Large intestine (tissue), 3 donors: ENCODE data around the gene TBC1D22A. TPM values are rescaled to one million over a fixed set of nuclear protein-coding genes. Genes with fewer than 3 reads are reported as not detected.

Source experiments
- DNase-seq, 2 donors: peaks; one replicate each; pipeline versions ENCODE4 v3.0.0 to v3.0.0-alpha.2; 2013
- H3K27ac ChIP-seq: one replicate; pipeline ENCODE4 v1.5.1; 2013; ENCODE audit warnings: low read length
- H3K27me3 ChIP-seq: 2 replicates; pipeline ENCODE4 v1.6.1; 2013; ENCODE audit warnings: low read length; ENCODE audit not compliant: control insufficient read depth, insufficient read depth
- H3K36me3 ChIP-seq: 2 replicates; pipeline ENCODE4 v1.6.1; 2013; ENCODE audit warnings: low read length; ENCODE audit not compliant: control insufficient read depth, insufficient read depth
- H3K4me1 ChIP-seq: one replicate; pipeline ENCODE4 v1.6.1; 2013; ENCODE audit warnings: low read length; ENCODE audit not compliant: control insufficient read depth, insufficient read depth
- H3K4me3 ChIP-seq: one replicate; pipeline ENCODE4 v1.5.1; 2013; ENCODE audit warnings: low read length
- H3K9me3 ChIP-seq: one replicate; pipeline ENCODE4 v1.6.1; 2013; ENCODE audit warnings: mild to moderate bottlenecking, low read depth, low read length, moderate library complexity; ENCODE audit not compliant: control insufficient read depth
- WGBS: methylation state at CpG from one replicate; pipeline ENCODE4 v1.1.5; 2013; ENCODE audit warnings: low lambda C conversion rate; ENCODE audit not compliant: insufficient coverage; 5-methylcytosine and 5-hydroxymethylcytosine counted together
- polyA plus RNA-seq: library from polyadenylated mRNA; unstranded; fragments of 120-200 nt; gene quantifications from one replicate; pipeline ENCODE4 v1.2.1, GENCODE V29; 2013

Gene TBC1D22A
- polyA plus RNA-seq, 1 donor, result 21.5 TPM

DNA sequence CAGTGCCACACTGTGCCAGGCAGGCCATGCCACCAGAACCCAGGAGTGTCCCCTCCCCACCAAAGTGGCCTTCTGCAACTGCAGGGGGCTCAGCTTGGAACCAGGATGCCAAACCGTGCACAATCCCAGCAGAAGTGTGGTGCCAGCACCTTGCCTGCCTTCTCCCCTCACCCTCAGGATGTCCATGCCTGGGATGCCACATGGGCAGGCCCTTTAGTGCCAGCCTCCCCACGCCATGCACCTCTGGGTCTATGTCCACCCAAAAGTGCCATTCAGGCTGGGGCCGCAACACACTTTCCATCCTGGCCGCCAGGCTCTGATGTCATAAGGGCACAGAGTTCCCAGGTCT, 8.7 kb upstream of the TBC1D22A start:
- no peaks in the 10 kb centered on the region for H3K27me3 ChIP-seq
- no peak for DNase-seq
- WGBS, result no CpG with 5 or more reads among the region's 4 CpGs
- no peaks in the 10 kb centered on the region for H3K36me3 ChIP-seq
- H3K4me1 ChIP-seq, result peaks cover 52% of the 10 kb centered on the region
- H3K4me3 ChIP-seq, result no peak overlapping the region
- H3K27ac ChIP-seq, result peak overlapping the region; percentile 70
- H3K9me3 ChIP-seq, result peaks cover 8% of the 10 kb centered on the region

DNA sequence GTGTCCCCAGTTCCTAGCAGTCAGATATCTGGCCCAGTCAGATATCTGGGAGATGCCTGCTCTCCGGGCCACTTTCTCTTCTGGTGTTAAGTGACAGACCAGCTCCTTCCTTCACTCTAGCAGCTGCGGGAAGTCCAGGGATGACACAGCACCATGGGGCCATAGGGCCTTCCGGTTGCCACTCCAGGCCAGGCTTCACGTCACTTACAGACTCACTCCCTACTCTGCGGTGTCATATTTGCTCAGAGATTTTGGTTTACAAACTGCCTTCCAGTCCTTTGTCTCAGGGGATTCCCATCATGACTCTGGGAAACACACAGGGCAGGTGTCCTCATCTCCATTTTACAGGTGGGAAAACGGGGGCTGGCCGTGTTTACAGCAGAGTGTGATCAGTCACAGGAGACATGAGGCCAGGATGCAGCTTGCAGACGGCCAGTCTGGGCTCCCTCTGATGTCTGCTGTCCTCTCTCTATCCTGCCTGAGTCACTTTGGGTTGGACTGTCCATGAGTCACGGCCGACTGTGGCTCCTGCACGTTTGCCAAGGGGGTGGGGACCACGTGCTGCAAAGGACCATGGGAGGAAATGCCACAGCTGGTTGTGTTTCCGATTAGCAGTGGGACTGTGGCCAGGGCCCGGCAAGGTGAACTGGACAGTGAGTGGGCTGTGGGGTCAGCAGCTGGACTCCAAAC, 8.2 kb upstream of the TBC1D22A start:
- peaks cover 50% of the 10 kb centered on the region for H3K4me1 ChIP-seq

DNA sequence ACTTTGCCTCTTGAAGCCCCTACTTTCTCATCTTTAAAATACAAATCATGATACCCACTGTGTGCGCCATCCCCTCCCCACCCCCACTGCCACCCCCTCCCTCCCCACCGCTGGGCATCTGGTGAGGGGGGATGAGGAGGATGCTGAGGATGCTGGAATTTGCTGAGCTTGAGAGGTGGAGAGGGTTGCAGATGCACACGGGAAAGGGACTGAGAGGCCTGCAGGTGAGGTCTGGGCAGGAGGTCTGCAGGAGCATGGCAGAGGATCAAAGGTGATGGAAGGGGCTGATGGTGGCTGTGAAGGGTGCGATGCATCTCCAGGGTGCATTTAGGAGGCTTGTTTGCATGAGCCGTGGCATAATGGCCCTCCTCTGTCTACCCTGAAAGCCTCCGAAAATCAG, 7.6 kb upstream of the TBC1D22A start:
- Histone ChIP-seq H3K27me3 (no peaks in the 10 kb centered on the region), H3K4me3 (no peak overlapping the region), H3K9me3 (peaks cover 8% of the 10 kb centered on the region), H3K36me3 (no peaks in the 10 kb centered on the region), H3K4me1 (peaks cover 49% of the 10 kb centered on the region), H3K27ac (no peak overlapping the region)
- DNase-seq, result no peak
- no CpG with 5 or more reads among the region's 6 CpGs for WGBS

More for the DNA sequence above, 8.2 kb upstream of the TBC1D22A start:
- Histone ChIP-seq H3K9me3 (peaks cover 8% of the 10 kb centered on the region), H3K4me3 (no peak overlapping the region), H3K27ac (peak overlapping the region; percentile 70), H3K36me3 (no peaks in the 10 kb centered on the region), H3K27me3 (no peaks in the 10 kb centered on the region)
- WGBS, result no CpG with 5 or more reads among the region's 14 CpGs
- DNase-seq, result peak; percentile 76 to 80

DNA sequence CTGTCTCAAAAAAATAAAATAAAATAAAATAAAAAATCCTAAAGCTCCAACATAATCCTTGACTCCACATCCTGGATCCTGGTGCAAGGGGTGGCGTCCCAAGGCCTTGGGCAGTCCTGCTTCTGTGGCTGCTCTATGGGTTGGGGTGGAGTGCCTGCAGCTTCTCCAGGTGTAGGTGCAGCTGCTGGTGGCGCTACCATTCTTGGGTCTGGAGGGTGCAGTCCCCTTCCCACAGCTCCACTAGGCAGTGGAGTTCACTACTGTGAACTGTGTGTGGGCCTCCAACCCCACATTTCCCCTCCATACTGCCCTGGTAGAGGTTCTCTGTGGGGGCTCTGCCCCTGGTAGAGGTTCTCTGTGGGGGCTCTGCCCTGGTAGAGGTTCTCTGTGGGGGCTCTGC, 6.9 kb upstream of the TBC1D22A start:
- Histone ChIP-seq H3K4me3 (no peak overlapping the region), H3K27ac (no peak overlapping the region), H3K9me3 (peaks cover 8% of the 10 kb centered on the region), H3K27me3 (no peaks in the 10 kb centered on the region), H3K36me3 (peaks cover 3% of the 10 kb centered on the region), H3K4me1 (peaks cover 42% of the 10 kb centered on the region)
- WGBS, result no CpG with 5 or more reads among the region's 2 CpGs
- no peak for DNase-seq

DNA sequence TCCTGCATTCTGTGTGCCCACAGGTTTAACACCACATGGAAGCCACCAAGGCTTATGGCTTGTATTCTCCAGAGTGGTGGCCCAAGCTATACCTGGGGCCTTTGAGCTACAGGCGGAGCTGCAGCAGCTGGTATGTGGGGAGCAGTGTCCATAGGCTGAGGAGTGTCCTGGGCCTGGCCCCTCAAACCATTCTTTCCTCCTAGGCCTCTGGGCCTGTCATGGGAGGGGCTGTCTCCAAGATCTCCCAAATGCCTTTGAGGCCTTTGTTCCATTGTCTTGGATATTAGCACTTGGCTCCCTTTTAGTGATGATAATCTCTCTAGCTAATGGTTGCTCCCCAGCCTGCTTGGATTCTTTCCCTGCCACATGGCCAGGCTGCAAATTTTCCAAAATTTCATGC, 6.4 kb upstream of the TBC1D22A start:
- Histone ChIP-seq H3K9me3 (peaks cover 8% of the 10 kb centered on the region), H3K4me1 (peaks cover 39% of the 10 kb centered on the region), H3K27me3 (no peaks in the 10 kb centered on the region), H3K27ac (no peak overlapping the region), H3K4me3 (no peak overlapping the region), H3K36me3 (peaks cover 3% of the 10 kb centered on the region)
- no CpG with 5 or more reads among the region's 1 CpG for WGBS
- no peak for DNase-seq

DNA sequence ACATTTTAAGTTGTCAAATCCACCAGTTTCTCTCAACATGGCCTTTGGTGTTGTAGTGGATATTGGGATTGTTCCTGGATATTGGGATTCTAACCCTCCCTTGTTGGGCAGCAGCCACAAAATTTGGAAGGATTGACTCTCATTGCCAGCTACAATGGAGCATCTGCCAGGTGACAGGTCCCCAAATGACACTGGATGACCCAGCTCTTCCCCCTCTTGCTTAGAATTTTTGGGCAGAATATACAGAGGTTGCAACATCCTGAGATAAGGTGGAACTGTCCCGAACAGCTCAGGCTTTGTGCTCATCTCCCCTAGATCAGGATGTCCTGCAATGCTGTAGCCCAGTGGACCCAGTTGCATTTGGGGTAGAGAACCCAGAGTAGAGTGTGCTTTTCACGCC, 5.3 kb upstream of the TBC1D22A start:
- no peak for DNase-seq
- H3K36me3 ChIP-seq, result peaks cover 3% of the 10 kb centered on the region
- peaks cover 8% of the 10 kb centered on the region for H3K9me3 ChIP-seq
- H3K27ac ChIP-seq, result peak overlapping the region; percentile 87
- H3K4me1 ChIP-seq, result peaks cover 36% of the 10 kb centered on the region
- no peaks in the 10 kb centered on the region for H3K27me3 ChIP-seq
- H3K4me3 ChIP-seq, result no peak overlapping the region
- no CpG with 5 or more reads among the region's 2 CpGs for WGBS

DNA sequence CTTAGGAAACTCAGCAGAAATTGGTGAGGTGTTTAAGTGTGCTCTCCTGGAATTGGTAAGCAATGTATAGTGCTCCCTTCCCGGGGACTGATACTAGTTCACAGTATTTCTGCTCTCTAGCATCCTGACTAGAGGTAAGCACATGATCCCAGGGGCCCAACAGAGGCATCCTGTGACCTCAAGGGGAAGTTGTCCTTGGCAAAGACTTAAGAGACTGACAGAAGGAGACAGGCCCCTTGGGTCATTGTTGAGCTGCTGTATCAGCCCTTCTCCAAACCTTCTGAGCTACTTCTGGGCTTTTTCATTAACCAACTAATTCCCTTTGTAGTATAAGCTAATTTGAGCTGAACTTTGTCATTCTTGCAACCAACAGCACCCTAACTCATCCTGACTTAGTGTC, 4.3 kb upstream of the TBC1D22A start:
- peaks cover 3% of the 10 kb centered on the region for H3K36me3 ChIP-seq
- H3K27me3 ChIP-seq, result no peaks in the 10 kb centered on the region
- H3K4me3 ChIP-seq, result no peak overlapping the region
- peak overlapping the region; percentile 87 for H3K27ac ChIP-seq
- peak; percentile 79 to 87 for DNase-seq
- H3K4me1 ChIP-seq, result peaks cover 36% of the 10 kb centered on the region
- peaks cover 8% of the 10 kb centered on the region for H3K9me3 ChIP-seq
- WGBS, result no CpG with 5 or more reads among the region's 1 CpG

DNA sequence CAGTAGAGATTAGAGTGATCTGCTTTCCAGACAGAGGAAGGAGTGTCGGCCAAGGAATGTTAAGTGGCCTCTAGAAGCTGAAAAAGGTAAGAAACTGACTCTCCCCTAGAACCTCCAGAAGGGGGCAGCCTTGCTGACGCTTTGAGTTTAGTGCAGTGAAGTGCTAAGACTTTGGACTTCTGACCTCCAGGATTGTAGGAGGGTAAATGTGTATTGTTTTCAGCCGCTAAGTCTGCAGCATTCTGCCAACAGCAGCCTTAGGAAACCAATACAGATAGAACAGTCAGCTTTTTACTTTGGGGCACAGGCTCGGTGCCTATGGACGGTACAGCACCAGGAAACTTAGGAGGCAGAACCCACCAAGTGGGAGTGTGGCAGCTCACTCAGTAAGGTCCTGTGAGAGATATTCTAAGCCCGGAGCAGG, 3.6 kb upstream of the TBC1D22A start:
- Histone ChIP-seq H3K9me3 (peaks cover 8% of the 10 kb centered on the region), H3K4me1 (peaks cover 32% of the 10 kb centered on the region), H3K27me3 (no peaks in the 10 kb centered on the region), H3K27ac (peak overlapping the region; percentile 87), H3K4me3 (no peak overlapping the region), H3K36me3 (peaks cover 3% of the 10 kb centered on the region)
- peak; percentile 93 to 95 for DNase-seq
- WGBS, result 29% methylated on average over 2 of the region's 6 CpGs

DNA sequence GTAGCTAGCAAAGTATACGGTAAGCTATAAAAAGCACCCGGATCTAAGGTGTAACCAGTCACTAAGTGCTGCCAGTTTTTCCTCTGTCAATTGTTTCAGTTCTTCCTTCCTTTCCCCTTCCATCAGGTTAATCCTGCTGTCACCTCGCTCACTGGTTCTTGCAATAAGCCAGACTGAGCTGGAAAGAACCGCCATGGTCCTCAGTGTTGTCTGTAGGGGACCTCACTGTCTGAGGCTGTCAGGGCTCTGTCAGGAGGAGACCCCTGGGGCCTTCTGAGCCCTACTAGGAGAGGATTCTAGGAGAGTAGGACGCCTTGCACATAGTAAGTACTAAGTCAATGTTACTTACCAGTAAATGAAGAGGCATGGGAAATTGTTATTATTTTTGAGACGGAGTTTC, 1.4 kb upstream of the TBC1D22A start:
- no peaks in the 10 kb centered on the region for H3K27me3 ChIP-seq
- peaks cover 4% of the 10 kb centered on the region for H3K9me3 ChIP-seq
- H3K4me3 ChIP-seq, result peak overlapping the region; percentile 99
- H3K4me1 ChIP-seq, result peaks cover 26% of the 10 kb centered on the region
- no peak for DNase-seq
- WGBS, result no CpG with 5 or more reads among the region's 6 CpGs
- H3K27ac ChIP-seq, result peak overlapping the region; percentile 25
- peaks cover 6% of the 10 kb centered on the region for H3K36me3 ChIP-seq

DNA sequence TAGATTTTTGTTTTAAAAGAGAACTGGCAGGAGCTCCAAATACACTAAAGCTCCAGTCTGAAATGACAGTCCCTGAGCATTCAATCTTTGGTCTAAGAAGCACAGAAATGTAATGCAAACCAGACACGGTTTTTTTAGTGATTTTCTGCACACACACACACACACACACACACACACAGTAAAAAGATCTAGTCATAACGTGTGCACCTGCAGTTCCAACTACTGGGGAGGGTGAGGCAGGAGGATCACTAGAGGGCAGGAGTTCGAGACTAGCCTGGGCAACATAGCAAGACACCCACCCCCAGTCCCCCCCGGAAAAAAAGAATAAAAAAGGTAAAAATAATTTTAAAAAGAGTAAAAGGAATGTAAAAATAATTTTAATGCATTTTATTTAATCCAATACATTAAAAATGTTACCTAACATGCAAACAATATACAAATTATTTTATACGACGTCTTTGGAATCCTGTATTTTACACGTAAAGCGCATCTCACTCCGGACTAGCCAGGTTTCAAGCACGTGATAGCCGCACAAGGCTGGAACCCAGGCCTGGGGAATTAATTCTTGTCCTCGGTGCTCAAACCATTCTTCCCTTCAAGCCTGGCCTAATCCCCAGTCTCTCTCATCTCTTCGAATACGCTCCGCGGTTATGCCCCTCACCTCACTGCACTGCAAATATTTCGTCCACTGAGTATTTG, 762 bp upstream of the TBC1D22A start:
- H3K4me3 ChIP-seq, result peak overlapping the region; percentile 99
- no peaks in the 10 kb centered on the region for H3K27me3 ChIP-seq
- WGBS, result 20% methylated on average over 1 of the region's 17 CpGs
- peak overlapping the region; percentile 93 for H3K27ac ChIP-seq
- peaks cover 26% of the 10 kb centered on the region for H3K4me1 ChIP-seq
- DNase-seq, result no peak
- peaks cover 7% of the 10 kb centered on the region for H3K36me3 ChIP-seq
- H3K9me3 ChIP-seq, result no peaks in the 10 kb centered on the region
